Adipocyte (in vitro differentiated cells): ENCODE results near the gene LANCL2.
"Not testable (repeated sequence)": the region's sequence is repeated elsewhere in the genome, so short reads cannot be mapped to it uniquely, and the experiment has no call there.

Experiments
- DNase-seq: peaks from one replicate; pipeline ENCODE4 v3.0.0-alpha.2; 2015; ENCODE audit warnings: low read depth
- H3K27me3 ChIP-seq: replicated peaks from 2 replicates; pipeline ENCODE4 v1.7.0; 2013; ENCODE audit warnings: mild to moderate bottlenecking, low read length, moderate library complexity; ENCODE audit not compliant: control insufficient read depth, insufficient read depth
- H3K36me3 ChIP-seq: 2 replicates; pipeline ENCODE4 v1.7.0; 2013; ENCODE audit warnings: low read length, mild to moderate bottlenecking, moderate library complexity; ENCODE audit not compliant: control insufficient read depth, insufficient read depth, severe bottlenecking
- H3K4me1 ChIP-seq: 2 replicates; pipeline ENCODE4 v1.7.0; 2013; ENCODE audit warnings: mild to moderate bottlenecking, low read length, moderate library complexity; ENCODE audit not compliant: control insufficient read depth, insufficient read depth
- H3K4me3 ChIP-seq: 2 replicates; pipeline ENCODE4 v1.7.0; 2013; ENCODE audit warnings: mild to moderate bottlenecking, low read length, moderate library complexity
- H3K9ac ChIP-seq: 2 replicates; pipeline ENCODE4 v1.7.0; 2013; ENCODE audit warnings: mild to moderate bottlenecking, low read length, moderate library complexity
- H3K9me3 ChIP-seq: 2 replicates; pipeline ENCODE4 v1.7.0; 2013; ENCODE audit warnings: mild to moderate bottlenecking, low read length, moderate library complexity; ENCODE audit not compliant: control insufficient read depth

LANCL2 gene

DNA sequence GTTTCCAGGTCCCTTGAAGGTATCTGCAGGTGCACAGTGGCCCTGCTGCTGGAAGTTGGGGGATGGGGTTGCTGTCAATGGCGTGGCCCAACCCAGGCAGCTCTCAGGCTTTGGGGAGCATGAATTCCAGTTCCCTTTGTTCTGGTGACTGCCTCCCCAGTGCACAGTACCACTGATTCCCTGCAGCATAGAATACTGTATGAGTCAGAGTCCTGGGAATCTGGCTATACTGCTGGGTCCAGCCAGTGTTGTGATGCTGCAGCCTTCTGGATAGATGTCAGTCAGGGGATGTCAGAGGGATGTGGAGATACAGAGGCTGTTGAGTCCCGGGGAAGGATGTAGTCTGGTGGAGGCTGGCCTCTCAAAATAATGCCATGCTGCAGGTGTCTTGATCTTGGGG, 99.3 kb downstream of the LANCL2 start:
- H3K4me3 ChIP-seq: no peak overlapping the region
- H3K27me3 ChIP-seq: no peaks in the 10 kb centered on the region
- peaks cover 31% of the 10 kb centered on the region for H3K36me3 ChIP-seq
- no peak overlapping the region for H3K9ac ChIP-seq
- DNase-seq: no peak
- H3K4me1 ChIP-seq: no peaks in the 10 kb centered on the region
- peaks cover 8% of the 10 kb centered on the region for H3K9me3 ChIP-seq

DNA sequence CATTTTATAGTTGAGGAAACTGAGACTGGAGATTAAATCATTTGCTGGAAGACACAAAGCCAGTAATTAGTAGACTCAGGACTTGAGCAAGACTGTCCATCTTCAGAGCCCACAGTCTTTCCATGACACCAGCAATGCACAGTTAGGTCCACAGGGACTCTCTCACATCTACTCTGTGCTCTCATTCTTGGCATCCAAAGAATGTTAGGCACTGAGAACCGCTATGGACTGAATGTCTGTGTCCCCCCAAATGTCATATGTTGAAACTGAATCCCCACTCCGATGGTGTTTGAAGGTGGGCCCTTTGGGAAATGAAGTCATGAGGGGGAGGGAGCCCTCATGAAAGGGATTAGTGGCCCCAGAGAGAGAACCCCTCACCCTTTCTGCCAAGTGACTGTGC, 100.6 kb downstream of the LANCL2 start:
- H3K27me3 ChIP-seq: no peaks in the 10 kb centered on the region
- peaks cover 31% of the 10 kb centered on the region for H3K36me3 ChIP-seq
- H3K9me3 ChIP-seq: peaks cover 4% of the 10 kb centered on the region
- DNase-seq: no peak
- no peaks in the 10 kb centered on the region for H3K4me1 ChIP-seq
- no peak overlapping the region for H3K9ac ChIP-seq
- H3K4me3 ChIP-seq: no peak overlapping the region

DNA sequence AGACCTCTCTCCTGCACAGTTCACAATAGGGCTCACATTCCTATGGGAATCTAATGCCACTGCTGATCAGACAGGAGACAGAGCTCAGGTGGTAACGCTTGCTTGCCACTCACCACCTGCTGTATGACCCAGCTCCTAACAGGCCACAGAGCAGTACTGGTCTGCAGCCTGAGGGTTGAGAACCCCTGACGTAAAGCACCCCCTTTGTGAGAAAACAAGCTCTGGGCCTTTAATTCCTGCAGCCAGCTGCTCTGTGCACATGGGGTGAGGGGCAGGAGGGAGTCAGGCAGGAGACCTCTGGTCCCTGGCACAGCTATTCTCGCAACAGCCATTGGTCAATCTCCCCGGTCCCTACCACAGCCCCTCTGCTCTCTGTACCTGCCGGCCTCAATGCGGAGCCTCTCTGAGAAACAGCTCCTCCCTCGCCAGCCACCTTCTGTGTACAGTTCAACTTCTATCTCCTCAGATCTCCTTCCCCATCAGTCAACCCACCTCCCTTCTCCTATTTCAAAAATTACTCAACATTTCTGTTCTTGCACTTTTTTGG, 102.0 kb downstream of the LANCL2 start:
- Histone ChIP-seq H3K9ac (no peak overlapping the region), H3K4me3 (no peak overlapping the region), H3K36me3 (peaks cover 31% of the 10 kb centered on the region), H3K27me3 (no peaks in the 10 kb centered on the region), H3K4me1 (no peaks in the 10 kb centered on the region), H3K9me3 (no peaks in the 10 kb centered on the region)
- no peak for DNase-seq

DNA sequence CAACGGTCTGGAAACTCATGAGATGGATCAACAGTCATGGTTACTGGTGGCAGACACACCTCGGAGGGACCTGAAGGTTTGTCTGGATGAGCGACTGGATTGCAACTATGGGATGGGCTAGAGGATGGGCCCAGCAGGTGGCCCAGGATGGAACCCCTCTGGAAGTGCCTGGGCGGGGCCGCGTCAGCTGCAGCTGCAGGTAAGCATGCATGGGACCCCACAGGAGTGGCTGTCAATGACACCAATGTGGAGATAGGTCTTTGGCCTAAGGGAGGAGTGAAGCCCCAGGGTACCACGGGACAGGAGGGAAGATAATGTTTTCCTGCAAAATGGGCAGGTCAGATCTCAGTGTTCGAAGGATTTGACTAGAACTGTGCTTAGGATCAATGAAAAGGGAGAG, 103.4 kb downstream of the LANCL2 start:
- no peak overlapping the region for H3K4me3 ChIP-seq
- H3K4me1 ChIP-seq: no peaks in the 10 kb centered on the region
- no peak overlapping the region for H3K9ac ChIP-seq
- DNase-seq: no peak
- no peaks in the 10 kb centered on the region for H3K9me3 ChIP-seq
- H3K36me3 ChIP-seq: peaks cover 34% of the 10 kb centered on the region
- H3K27me3 ChIP-seq: no peaks in the 10 kb centered on the region

DNA sequence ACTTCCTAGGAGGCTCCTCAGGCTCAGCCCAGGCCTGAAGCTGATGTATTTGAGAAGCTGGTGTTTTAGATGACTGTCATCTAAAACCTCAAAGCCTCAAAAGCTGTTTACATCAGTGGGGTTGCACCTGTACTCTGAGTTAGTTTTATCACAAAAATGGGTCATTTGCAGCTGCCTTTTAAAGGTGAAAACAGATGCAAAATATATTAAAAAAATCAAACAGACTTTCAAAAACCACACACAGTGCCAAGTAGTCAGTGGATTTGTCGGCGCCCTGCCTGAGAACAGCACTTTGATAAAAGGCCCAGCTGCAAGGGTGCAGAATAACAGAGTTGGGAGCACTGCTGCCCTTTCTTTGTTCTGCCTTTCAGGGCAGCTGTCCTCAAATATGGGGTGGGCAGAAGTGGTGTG, 104.1 kb downstream of the LANCL2 start:
- no peak for DNase-seq
- Histone ChIP-seq H3K9me3 (no peaks in the 10 kb centered on the region), H3K4me1 (no peaks in the 10 kb centered on the region), H3K36me3 (peaks cover 29% of the 10 kb centered on the region), H3K27me3 (no peaks in the 10 kb centered on the region), H3K4me3 (no peak overlapping the region), H3K9ac (no peak overlapping the region)

DNA sequence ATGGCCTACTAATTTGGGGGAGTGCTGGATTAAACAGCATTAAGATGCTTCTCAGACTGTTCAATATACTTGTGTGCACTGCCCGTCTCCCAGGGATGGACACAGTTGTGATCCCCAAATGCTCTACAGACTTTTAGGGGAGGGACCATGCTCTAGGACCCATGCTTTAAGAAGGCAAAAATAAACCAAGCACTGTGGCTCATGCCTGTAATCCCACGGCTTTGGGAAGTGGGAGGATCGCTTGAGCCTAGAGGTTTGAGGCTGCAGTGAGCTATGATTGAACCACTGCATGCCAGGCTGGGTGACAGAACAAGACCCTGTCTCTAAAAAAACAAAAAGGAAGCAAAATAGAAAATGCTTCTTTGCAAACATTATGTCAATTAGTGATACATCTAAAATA, 104.6 kb downstream of the LANCL2 start:
- no peak overlapping the region for H3K9ac ChIP-seq
- no peaks in the 10 kb centered on the region for H3K27me3 ChIP-seq
- H3K4me3 ChIP-seq: no peak overlapping the region
- no peaks in the 10 kb centered on the region for H3K4me1 ChIP-seq
- no peak for DNase-seq
- H3K36me3 ChIP-seq: peaks cover 28% of the 10 kb centered on the region
- no peaks in the 10 kb centered on the region for H3K9me3 ChIP-seq

DNA sequence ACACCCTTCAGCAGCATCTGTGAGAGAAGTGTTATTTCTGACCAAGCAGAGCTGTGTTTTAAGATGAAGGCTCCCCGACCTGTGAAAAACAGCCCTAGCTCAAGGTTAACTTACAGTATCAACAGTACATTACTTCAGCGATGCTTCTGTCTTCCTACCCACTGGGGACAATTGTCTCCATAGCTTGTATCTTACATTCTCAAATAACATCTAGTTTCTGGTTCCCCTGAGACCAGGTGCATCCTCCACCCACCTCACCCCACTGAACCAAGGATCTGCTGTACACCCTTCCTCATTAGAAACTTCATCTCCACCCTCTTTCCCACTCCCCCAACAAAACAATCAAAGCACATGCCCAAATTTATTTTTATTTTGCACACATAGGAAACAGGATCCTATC, 105.1 kb downstream of the LANCL2 start:
- no peak for DNase-seq
- no peaks in the 10 kb centered on the region for H3K4me1 ChIP-seq
- H3K4me3 ChIP-seq: no peak overlapping the region
- no peaks in the 10 kb centered on the region for H3K9me3 ChIP-seq
- H3K36me3 ChIP-seq: peaks cover 23% of the 10 kb centered on the region
- no peaks in the 10 kb centered on the region for H3K27me3 ChIP-seq
- no peak overlapping the region for H3K9ac ChIP-seq

DNA sequence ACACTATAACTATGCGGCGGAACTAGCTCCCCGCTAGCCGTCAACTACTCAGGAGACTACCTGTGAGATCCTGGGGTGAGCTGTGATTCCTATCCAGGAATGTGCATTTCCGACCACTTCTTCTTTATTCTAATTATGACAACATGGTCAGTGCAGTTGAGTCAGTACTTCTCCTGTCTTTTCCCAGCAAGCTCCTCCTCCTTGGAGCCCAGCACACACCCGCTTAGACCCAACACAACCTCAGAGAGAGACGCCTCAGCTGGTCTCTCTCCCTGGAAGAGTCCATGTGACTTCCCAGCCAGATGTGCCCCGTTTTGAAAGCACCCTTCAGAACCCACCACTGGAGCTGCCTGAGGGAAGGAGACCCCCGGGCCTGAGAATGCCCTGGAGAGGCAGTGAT, 106.5 kb downstream of the LANCL2 start:
- H3K4me3 ChIP-seq, H3K27me3 ChIP-seq, DNase-seq, H3K9me3 ChIP-seq, H3K9ac ChIP-seq, H3K4me1 ChIP-seq: not testable (repeated sequence)
- H3K36me3 ChIP-seq: peaks cover 18% of the 10 kb centered on the region

DNA sequence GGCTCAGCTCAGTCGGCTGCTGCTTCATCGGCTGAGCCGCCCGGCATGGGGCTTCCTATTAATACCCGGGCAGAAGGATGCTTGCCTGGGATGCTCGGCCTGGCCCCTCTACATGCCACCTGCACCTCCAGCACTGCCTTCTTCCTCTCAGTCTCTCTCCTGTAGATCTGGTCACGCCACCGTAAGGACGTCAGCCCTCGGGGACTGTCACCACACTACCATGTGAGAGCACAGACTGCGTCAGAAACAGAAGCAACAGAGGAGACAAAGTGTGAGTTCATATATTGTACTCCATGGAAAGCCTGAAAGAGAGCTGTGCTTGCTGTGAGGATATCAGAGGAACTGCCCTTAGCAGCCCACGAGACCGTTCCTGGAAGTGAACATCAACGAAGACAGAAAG, 107.3 kb downstream of the LANCL2 start:
- H3K9ac ChIP-seq, H3K4me1 ChIP-seq, H3K27me3 ChIP-seq, H3K9me3 ChIP-seq, H3K4me3 ChIP-seq, DNase-seq: not testable (repeated sequence)
- H3K36me3 ChIP-seq: peaks cover 16% of the 10 kb centered on the region

DNA sequence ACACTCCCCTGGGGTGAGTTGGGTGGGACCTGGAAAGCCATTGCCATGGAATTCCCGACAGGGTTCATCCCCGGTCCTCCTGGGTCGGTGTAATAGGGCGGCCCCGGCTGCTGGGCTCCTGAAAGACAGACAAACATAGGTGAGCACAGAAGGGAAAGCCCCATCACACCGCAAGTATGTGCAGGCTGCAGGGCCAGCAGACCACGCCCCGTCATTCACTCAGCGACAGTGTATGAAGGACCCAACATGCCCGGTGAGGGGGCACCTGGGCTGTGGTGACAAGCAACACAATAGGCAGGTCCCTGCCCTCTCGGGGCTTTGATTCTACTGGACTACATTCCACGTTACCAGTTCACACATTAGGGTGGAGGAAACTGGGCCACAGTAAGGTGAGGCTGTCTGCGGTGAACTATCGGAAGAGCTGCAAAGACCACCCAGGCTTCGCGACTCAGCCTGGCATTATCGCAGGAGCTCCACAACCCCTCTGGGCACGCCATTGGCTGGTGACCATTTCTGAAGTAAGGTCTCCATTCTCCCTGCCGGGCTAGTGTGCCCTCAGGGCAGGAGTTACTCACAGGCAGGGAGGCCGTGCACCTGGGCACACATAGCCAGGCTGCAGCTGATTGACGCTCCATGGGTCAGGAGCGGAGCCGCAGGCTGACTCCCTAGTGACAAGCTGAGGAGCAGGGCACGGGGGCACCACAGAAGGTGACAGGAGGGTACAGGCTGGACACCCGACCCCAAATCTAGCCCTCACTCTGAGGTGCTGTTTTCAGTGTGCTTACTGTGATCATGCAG, 108.0 kb downstream of the LANCL2 start:
- Histone ChIP-seq H3K9me3 (no peaks in the 10 kb centered on the region), H3K36me3 (peaks cover 16% of the 10 kb centered on the region), H3K9ac (no peak overlapping the region), H3K4me1 (peaks cover 12% of the 10 kb centered on the region), H3K4me3 (no peak overlapping the region), H3K27me3 (no peaks in the 10 kb centered on the region)
- DNase-seq: no peak

DNA sequence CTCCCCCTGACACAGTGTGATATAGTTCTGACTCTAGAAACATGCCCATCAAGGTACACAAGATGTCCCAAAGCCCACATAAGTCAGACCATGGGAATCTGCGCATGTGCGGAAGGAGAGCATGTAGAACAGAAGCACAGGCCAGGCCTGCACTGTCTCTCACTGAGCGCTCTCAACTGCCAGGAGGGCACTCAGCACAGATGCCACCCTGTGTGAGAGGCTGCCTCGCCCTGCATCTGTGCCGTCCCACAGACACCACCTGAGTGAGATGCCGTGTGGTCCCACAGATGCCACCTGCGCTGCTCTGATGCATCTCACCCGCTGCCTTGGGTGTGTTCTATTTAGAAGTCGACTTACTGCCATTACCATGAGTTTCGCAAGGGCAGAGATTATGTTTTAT, 108.8 kb downstream of the LANCL2 start:
- Histone ChIP-seq H3K4me1 (peaks cover 20% of the 10 kb centered on the region), H3K27me3 (no peaks in the 10 kb centered on the region), H3K9ac (no peak overlapping the region), H3K4me3 (no peak overlapping the region), H3K9me3 (no peaks in the 10 kb centered on the region), H3K36me3 (peaks cover 16% of the 10 kb centered on the region)
- DNase-seq: no peak
